K562 (cell line): ENCODE data around the gene TSEN54. TPM values are rescaled to one million over a fixed set of nuclear protein-coding genes. Genes with fewer than 3 reads are reported as not detected.

Source experiments
- ADNP ChIP-seq: fragments of 200-800 bp; sonication (Bioruptor generic); IDR thresholded peaks from 2 replicates; pipeline ENCODE4 v1.6.1; 2016; ENCODE audit warnings: missing genetic modification characterization, missing compliant biosample characterization
- BCL6 ChIP-seq: fragments of 250-450 bp; sonication (Bioruptor Pico); IDR thresholded peaks from 2 replicates; pipeline ENCODE4 v1.4.0; 2020
- BMI1 ChIP-seq: fragments of 150-350 bp; IDR thresholded peaks from 2 replicates; pipeline ENCODE4 v1.6.1; 2014; ENCODE audit warnings: low read length
- CCAR2 ChIP-seq: fragments of 200-400 bp; formaldehyde crosslinking; IDR thresholded peaks from 2 replicates; pipeline ENCODE4 v1.6.1; 2017; ENCODE audit warnings: mild to moderate bottlenecking, low read depth, low read length
- CSDE1 ChIP-seq, 2 experiments: fragments of 450-650 bp; IDR thresholded peaks; 2 replicates each; pipeline ENCODE4 v1.6.1; 2016; ENCODE audit warnings: mild to moderate bottlenecking in 1 of 2
- ERF ChIP-seq: fragments of 450-650 bp; formaldehyde crosslinking; IDR thresholded peaks from 2 replicates; pipeline ENCODE4 v1.4.0; 2020; ENCODE audit warnings: mild to moderate bottlenecking, mixed read lengths
- FOXJ2 ChIP-seq: fragments of 200-800 bp; sonication (Bioruptor generic); IDR thresholded peaks from 2 replicates; pipeline ENCODE4 v1.6.1; 2016; ENCODE audit warnings: missing genetic modification characterization, missing compliant biosample characterization
- PHB2 ChIP-seq: fragments of 450-650 bp; IDR thresholded peaks from 2 replicates; pipeline ENCODE4 v1.6.1; 2017; ENCODE audit warnings: low read depth
- RFX1 ChIP-seq: fragments of 450-650 bp; IDR thresholded peaks from 2 replicates; pipeline ENCODE4 v1.6.1; 2016; ENCODE audit warnings: mild to moderate bottlenecking, moderate library complexity
- SIX5 ChIP-seq, 2 experiments: IDR thresholded peaks; 2 replicates each; pipeline ENCODE4 v1.6.1; 2011; ENCODE audit warnings: low read length in 2 of 2, borderline replicate concordance in 1 of 2, low read depth in 1 of 2, mild to moderate bottlenecking in 1 of 2, moderate library complexity in 1 of 2; ENCODE audit not compliant: insufficient read depth in 1 of 2
- SMC3 ChIP-seq: conservative IDR thresholded peaks from 2 replicates; pipeline ENCODE4 v1.6.1; 2011; ENCODE audit warnings: low read depth, low read length, improper control_type of control experiment; ENCODE audit not compliant: insufficient read depth
- SRF ChIP-seq, 2 experiments: fragments of 250-450, 450-650 bp in 1 of 2; sonication (Bioruptor Pico) in 1 of 2; sonication (generic) in 1 of 2; formaldehyde crosslinking; IDR thresholded peaks; 2 replicates each; pipeline versions ENCODE4 v1.5.0 to v1.5.1; 2020 to 2022; ENCODE audit warnings: mild to moderate bottlenecking in 1 of 2, missing genetic modification reagents in 1 of 2
- ZFP36 ChIP-seq: fragments of 150-350 bp; IDR thresholded peaks from 2 replicates; pipeline ENCODE4 v1.6.1; 2018; ENCODE audit warnings: low read length, low read depth; ENCODE audit not compliant: partially characterized antibody
- ZKSCAN8 ChIP-seq: fragments of 200-800 bp; sonication (Bioruptor generic); IDR thresholded peaks from 2 replicates; pipeline ENCODE4 v1.6.1; 2016; ENCODE audit warnings: missing genetic modification characterization, missing compliant biosample characterization
- ZNF384 ChIP-seq: IDR thresholded peaks from 2 replicates; pipeline ENCODE4 v1.6.1; 2012; ENCODE audit warnings: low read depth, low read length, improper control_type of control experiment
- ZNF589 ChIP-seq: fragments of 200-800 bp; sonication (Bioruptor generic); IDR thresholded peaks from 2 replicates; pipeline ENCODE4 v1.6.1; 2016; ENCODE audit warnings: low read depth, missing genetic modification characterization, missing compliant biosample characterization
- polyA plus RNA-seq, 8 experiments: library from polyadenylated mRNA; depleted of rRNA in 4 of 8; stranded (reverse) in 5 of 8; unstranded in 3 of 8; fragments of >200 nt; fragmentation: Nextera tagmentation in 2 of 8; fragmentation: Illumina TruSeq in 1 of 8; extraction: Ambion mirVana in 2 of 8; extraction: Trizol in 1 of 8; gene quantifications; 2 replicates each; pipeline versions ENCODE4 v1.2.1 to v1.2.3, GENCODE V29; 2011 to 2014; ENCODE audit warnings: inconsistent platforms in 1 of 8, missing spikeins in 1 of 8
- total RNA-seq, 7 experiments: library from RNA; depleted of rRNA in 6 of 7; stranded (reverse); fragments of >200 nt in 6 of 7; fragmentation: Illumina TruSeq in 2 of 7; extraction: Trizol in 2 of 7; gene quantifications; 2 replicates each; pipeline versions ENCODE4 v1.2.1 to v1.2.3, GENCODE V29; 2011 to 2021; ENCODE audit warnings: low replicate concordance in 1 of 7
- TF ChIP-seq, protein P1 (sequence below), 2 experiments: IDR thresholded peaks; 2 replicates each; pipeline ENCODE4 v1.6.1; 2012; ENCODE audit warnings: improper control_type of control experiment in 2 of 2, low read depth in 2 of 2, low read length in 2 of 2, borderline replicate concordance in 1 of 2
- TF ChIP-seq, protein P2 (sequence below): sonication (generic); formaldehyde crosslinking; IDR thresholded peaks from 2 replicates; pipeline ENCODE4 v1.9.0; 2022; ENCODE audit warnings: mild to moderate bottlenecking, missing genetic modification reagents
- TF ChIP-seq, protein P3 (sequence below): sonication (generic); formaldehyde crosslinking; IDR thresholded peaks from 2 replicates; pipeline ENCODE4 v1.5.0; 2020; ENCODE audit warnings: missing genetic modification reagents
- TF ChIP-seq, protein P4 (sequence below): fragments of 250-450 bp; sonication (Bioruptor Pico); IDR thresholded peaks from 2 replicates; pipeline ENCODE4 v1.8.0; 2022; ENCODE audit warnings: moderate library complexity, mild to moderate bottlenecking, inconsistent platforms
- TF ChIP-seq, protein P5 (sequence below): fragments of 450-650 bp; IDR thresholded peaks from 2 replicates; pipeline ENCODE4 v1.6.1; 2018; ENCODE audit not compliant: partially characterized antibody

The TSEN54 gene
- total and polyA plus RNA-seq, 9 of the 15 experiments (the other 6 are each of a cell fraction or from before 2014, with no cell fraction given) = 5.9 to 64.3 (median 48.9) TPM

DNA sequence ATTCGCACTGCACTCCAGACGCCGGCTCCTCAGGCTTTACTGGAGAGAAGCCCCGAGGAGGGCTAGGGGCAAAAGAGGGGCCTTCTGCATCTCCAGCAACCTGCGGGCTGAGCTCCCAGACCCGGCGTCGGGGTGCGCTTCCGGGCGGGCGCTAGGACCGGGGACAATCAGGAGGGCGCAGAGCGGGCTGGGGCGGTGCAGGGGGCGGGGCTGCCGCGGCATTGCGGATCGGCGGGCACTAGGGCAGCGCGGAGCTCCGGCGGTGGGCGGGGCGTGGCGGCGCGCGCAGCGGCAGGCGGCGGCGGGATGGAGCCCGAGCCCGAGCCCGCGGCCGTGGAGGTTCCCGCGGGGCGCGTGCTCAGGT lies at the start of gene TSEN54 (continued):
- TF ChIP-seq, protein P1, sequence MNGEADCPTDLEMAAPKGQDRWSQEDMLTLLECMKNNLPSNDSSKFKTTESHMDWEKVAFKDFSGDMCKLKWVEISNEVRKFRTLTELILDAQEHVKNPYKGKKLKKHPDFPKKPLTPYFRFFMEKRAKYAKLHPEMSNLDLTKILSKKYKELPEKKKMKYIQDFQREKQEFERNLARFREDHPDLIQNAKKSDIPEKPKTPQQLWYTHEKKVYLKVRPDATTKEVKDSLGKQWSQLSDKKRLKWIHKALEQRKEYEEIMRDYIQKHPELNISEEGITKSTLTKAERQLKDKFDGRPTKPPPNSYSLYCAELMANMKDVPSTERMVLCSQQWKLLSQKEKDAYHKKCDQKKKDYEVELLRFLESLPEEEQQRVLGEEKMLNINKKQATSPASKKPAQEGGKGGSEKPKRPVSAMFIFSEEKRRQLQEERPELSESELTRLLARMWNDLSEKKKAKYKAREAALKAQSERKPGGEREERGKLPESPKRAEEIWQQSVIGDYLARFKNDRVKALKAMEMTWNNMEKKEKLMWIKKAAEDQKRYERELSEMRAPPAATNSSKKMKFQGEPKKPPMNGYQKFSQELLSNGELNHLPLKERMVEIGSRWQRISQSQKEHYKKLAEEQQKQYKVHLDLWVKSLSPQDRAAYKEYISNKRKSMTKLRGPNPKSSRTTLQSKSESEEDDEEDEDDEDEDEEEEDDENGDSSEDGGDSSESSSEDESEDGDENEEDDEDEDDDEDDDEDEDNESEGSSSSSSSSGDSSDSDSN (IDR thresholded peaks at IDR 0.05; ENCODE audit: borderline replicate concordance in 1 of 2, low read depth in 2 of 2, low read length in 2 of 2) = no peak
- TF ChIP-seq SMC3 (no peak), FOXJ2 (tag) (no peak), BCL6 (CRISPR knock-in tag) (no peak), ZKSCAN8 (CRISPR knock-in tag) (no peak), PHB2 (no peak), BMI1 (no peak), CCAR2 (no peak), SIX5 (IDR thresholded peaks at IDR 0.05; ENCODE audit: borderline replicate concordance in 1 of 2, insufficient read depth in 1 of 2, low read depth in 1 of 2, low read length in 2 of 2) (no peak), RFX1 (no peak), ZFP36 (no peak), CSDE1 (IDR thresholded peaks at IDR 0.05) (no peak), ZNF384 (no peak), ERF (CRISPR knock-in tag) (0 out of 2 replicates have a peak, but pooled peaks have one; percentile 4), ZNF589 (CRISPR knock-in tag) (no peak), ADNP (no peak), SRF (CRISPR knock-in tag; IDR thresholded peaks at IDR 0.05) (no peak)
- TF ChIP-seq, protein P2, sequence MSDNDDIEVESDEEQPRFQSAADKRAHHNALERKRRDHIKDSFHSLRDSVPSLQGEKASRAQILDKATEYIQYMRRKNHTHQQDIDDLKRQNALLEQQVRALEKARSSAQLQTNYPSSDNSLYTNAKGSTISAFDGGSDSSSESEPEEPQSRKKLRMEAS (CRISPR knock-in tag) = no peak
- TF ChIP-seq, protein P3, sequence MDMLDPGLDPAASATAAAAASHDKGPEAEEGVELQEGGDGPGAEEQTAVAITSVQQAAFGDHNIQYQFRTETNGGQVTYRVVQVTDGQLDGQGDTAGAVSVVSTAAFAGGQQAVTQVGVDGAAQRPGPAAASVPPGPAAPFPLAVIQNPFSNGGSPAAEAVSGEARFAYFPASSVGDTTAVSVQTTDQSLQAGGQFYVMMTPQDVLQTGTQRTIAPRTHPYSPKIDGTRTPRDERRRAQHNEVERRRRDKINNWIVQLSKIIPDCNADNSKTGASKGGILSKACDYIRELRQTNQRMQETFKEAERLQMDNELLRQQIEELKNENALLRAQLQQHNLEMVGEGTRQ (CRISPR knock-in tag) = no peak
- TF ChIP-seq, protein P4, sequence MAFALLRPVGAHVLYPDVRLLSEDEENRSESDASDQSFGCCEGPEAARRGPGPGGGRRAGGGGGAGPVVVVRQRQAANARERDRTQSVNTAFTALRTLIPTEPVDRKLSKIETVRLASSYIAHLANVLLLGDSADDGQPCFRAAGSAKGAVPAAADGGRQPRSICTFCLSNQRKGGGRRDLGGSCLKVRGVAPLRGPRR = no peak
- TF ChIP-seq, protein P5, sequence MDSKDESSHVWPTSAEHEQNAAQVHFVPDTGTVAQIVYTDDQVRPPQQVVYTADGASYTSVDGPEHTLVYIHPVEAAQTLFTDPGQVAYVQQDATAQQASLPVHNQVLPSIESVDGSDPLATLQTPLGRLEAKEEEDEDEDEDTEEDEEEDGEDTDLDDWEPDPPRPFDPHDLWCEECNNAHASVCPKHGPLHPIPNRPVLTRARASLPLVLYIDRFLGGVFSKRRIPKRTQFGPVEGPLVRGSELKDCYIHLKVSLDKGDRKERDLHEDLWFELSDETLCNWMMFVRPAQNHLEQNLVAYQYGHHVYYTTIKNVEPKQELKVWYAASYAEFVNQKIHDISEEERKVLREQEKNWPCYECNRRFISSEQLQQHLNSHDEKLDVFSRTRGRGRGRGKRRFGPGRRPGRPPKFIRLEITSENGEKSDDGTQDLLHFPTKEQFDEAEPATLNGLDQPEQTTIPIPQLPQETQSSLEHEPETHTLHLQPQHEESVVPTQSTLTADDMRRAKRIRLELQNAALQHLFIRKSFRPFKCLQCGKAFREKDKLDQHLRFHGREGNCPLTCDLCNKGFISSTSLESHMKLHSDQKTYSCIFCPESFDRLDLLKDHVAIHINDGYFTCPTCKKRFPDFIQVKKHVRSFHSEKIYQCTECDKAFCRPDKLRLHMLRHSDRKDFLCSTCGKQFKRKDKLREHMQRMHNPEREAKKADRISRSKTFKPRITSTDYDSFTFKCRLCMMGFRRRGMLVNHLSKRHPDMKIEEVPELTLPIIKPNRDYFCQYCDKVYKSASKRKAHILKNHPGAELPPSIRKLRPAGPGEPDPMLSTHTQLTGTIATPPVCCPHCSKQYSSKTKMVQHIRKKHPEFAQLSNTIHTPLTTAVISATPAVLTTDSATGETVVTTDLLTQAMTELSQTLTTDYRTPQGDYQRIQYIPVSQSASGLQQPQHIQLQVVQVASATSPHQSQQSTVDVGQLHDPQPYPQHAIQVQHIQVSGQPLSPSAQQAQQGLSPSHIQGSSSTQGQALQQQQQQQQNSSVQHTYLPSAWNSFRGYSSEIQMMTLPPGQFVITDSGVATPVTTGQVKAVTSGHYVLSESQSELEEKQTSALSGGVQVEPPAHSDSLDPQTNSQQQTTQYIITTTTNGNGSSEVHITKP = peak; percentile 42
